ENCODE data around the gene LRRC75A.

GRCh38 chr17:16527298-16527697, 35.3 kb upstream of the LRRC75A start:
- TF ChIP-seq POLR2A (IDR thresholded peaks at IDR 0.05) (no peak), CTCF (IDR thresholded peaks at IDR 0.05) (no peak)

All from prostate gland (tissue), 2 donors.